Mesothelial cell of epicardium (in vitro differentiated cells): ENCODE data around the gene MAGEC1. TPM values are rescaled to one million over a fixed set of nuclear protein-coding genes. Genes with fewer than 3 reads are reported as not detected.

Experiments used
- DNase-seq, 2 experiments: peaks; one replicate each; pipeline ENCODE4 v3.0.0; 2021; ENCODE audit warnings: low spot score in 2 of 2; ENCODE audit not compliant: unreplicated experiment in 2 of 2
- H3K27ac Mint-ChIP-seq: 2 replicates; pipeline ENCODE4 v1.8.0; 2021; ENCODE audit warnings: mixed read lengths
- H3K27me3 Mint-ChIP-seq: 2 replicates; pipeline ENCODE4 v1.8.0; 2021; ENCODE audit warnings: low read depth, mixed read lengths
- H3K36me3 Mint-ChIP-seq: 2 replicates; pipeline ENCODE4 v1.8.0; 2021; ENCODE audit warnings: mixed read lengths
- H3K4me1 Mint-ChIP-seq: 2 replicates; pipeline ENCODE4 v1.8.0; 2021; ENCODE audit warnings: mixed read lengths
- H3K4me3 Mint-ChIP-seq: 2 replicates; pipeline ENCODE4 v1.8.0; 2021; ENCODE audit warnings: mild to moderate bottlenecking, moderate library complexity, mixed read lengths
- H3K9me3 Mint-ChIP-seq: 2 replicates; pipeline ENCODE4 v1.8.0; 2021; ENCODE audit warnings: mixed read lengths
- CTCF ChIP-seq: fragments of 200-600 bp; sonication (generic); IDR thresholded peaks from one replicate; pipeline ENCODE4 v1.5.0; 2021; ENCODE audit warnings: antibody characterized with exemption; ENCODE audit not compliant: unreplicated experiment
- total RNA-seq: library from RNA; stranded (reverse); gene quantifications from 3 replicates; pipeline ENCODE4 v1.2.1, GENCODE V29; 2021

The MAGEC1 gene
- total RNA-seq, 1 donor from 2014 or later, result not detected

- Mint-ChIP-seq H3K36me3 (no peaks in the 10 kb centered on the region), H3K27ac (no peak overlapping the region), H3K4me3 (no peak overlapping the region), H3K4me1 (no peaks in the 10 kb centered on the region), H3K9me3 (peaks cover 51% of the 10 kb centered on the region), H3K27me3 (no peaks in the 10 kb centered on the region)
- DNase-seq, result no peak
- TF ChIP-seq CTCF, result no peak
Observed at GRCh38 chrX:141897690-141898089, 6.0 kb upstream of the MAGEC1 start.

- Mint-ChIP-seq H3K4me3 (no peak overlapping the region), H3K27ac (no peak overlapping the region), H3K9me3 (peaks cover 58% of the 10 kb centered on the region), H3K27me3 (no peaks in the 10 kb centered on the region), H3K36me3 (peaks cover 3% of the 10 kb centered on the region), H3K4me1 (no peaks in the 10 kb centered on the region)
- no peak for TF ChIP-seq CTCF
- DNase-seq, result no peak
Observed at GRCh38 chrX:141902366-141902765, 1.3 kb upstream of the MAGEC1 start.

- no peak for TF ChIP-seq CTCF
- Mint-ChIP-seq H3K27ac (no peak overlapping the region), H3K36me3 (peaks cover 8% of the 10 kb centered on the region), H3K27me3 (no peaks in the 10 kb centered on the region), H3K4me3 (no peak overlapping the region), H3K9me3 (peaks cover 60% of the 10 kb centered on the region), H3K4me1 (no peaks in the 10 kb centered on the region)
- no peak for DNase-seq
Observed at GRCh38 chrX:141904262-141904661, 568 bp downstream of the MAGEC1 start.

GRCh38 chrX:141917801-141918200, 14.1 kb downstream of the MAGEC1 start:
- no peak overlapping the region for H3K27ac Mint-ChIP-seq
- no peak for TF ChIP-seq CTCF
- H3K4me1 Mint-ChIP-seq, result no peaks in the 10 kb centered on the region
- no peak overlapping the region for H3K4me3 Mint-ChIP-seq
- no peak for DNase-seq
- H3K9me3 Mint-ChIP-seq, result peaks cover 32% of the 10 kb centered on the region
- H3K36me3 Mint-ChIP-seq, result no peaks in the 10 kb centered on the region
- no peaks in the 10 kb centered on the region for H3K27me3 Mint-ChIP-seq

GRCh38 chrX:141924293-141924692, 20.6 kb downstream of the MAGEC1 start:
- TF ChIP-seq CTCF, result no peak
- H3K27ac Mint-ChIP-seq, result no peak overlapping the region
- H3K36me3 Mint-ChIP-seq, result no peaks in the 10 kb centered on the region
- H3K4me3 Mint-ChIP-seq, result no peak overlapping the region
- H3K4me1 Mint-ChIP-seq, result no peaks in the 10 kb centered on the region
- H3K27me3 Mint-ChIP-seq, result no peaks in the 10 kb centered on the region
- no peak for DNase-seq
- peaks cover 54% of the 10 kb centered on the region for H3K9me3 Mint-ChIP-seq

- H3K4me3 Mint-ChIP-seq, result no peak overlapping the region
- no peaks in the 10 kb centered on the region for H3K36me3 Mint-ChIP-seq
- no peak for TF ChIP-seq CTCF
- H3K4me1 Mint-ChIP-seq, result no peaks in the 10 kb centered on the region
- no peaks in the 10 kb centered on the region for H3K27me3 Mint-ChIP-seq
- no peak for DNase-seq
- no peak overlapping the region for H3K27ac Mint-ChIP-seq
- H3K9me3 Mint-ChIP-seq, result peaks cover 52% of the 10 kb centered on the region
Observed at GRCh38 chrX:141928432-141928831, 24.7 kb downstream of the MAGEC1 start.
